GM12875 (cell line): Measurements from ENCODE around the gene RASA4B.
"Not testable (repeated sequence)": the region's sequence is repeated elsewhere in the genome, so short reads cannot be mapped to it uniquely, and the experiment has no call there.

ENCODE experiments used
- H3K4me3 ChIP-seq: one replicate; pipeline ENCODE4 v1.5.1; 2011; ENCODE audit warnings: low read depth, low read length, control low read depth
- CTCF ChIP-seq: IDR thresholded peaks from 2 replicates; pipeline ENCODE4 v1.5.1; 2011; ENCODE audit warnings: low read depth, mild to moderate bottlenecking, control low read depth, inconsistent platforms, low read length, moderate library complexity, borderline replicate concordance; ENCODE audit not compliant: insufficient read depth

Gene RASA4B

GRCh38 chr7:102463841-102464576, 53.6 kb downstream of the RASA4B start:
- TF ChIP-seq CTCF = no peak

DNA sequence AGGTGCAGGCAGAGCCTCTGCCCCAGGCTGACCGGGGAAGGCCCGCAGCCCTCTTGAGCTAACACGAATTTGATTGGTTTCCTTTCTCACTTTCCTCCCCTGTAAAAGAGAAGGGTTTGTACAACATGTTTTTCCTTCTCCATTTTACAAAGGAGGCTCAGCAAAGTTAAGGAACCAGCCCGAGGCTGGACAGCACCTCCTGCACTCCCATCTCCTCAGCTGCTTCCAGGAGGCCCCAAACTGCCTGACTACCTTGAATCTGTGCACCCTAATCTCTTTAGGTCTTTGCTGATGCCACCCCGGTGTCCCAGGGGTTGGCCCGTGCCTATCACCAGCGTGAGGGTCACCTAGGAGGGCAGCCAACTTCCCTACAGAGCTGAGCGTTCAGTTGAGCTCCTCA, 57.1 kb downstream of the RASA4B start:
- TF ChIP-seq CTCF = no peak

More at GRCh38 chr7:102463841-102464576, 53.6 kb downstream of the RASA4B start:
- peak overlapping the region; percentile 73 for H3K4me3 ChIP-seq

DNA sequence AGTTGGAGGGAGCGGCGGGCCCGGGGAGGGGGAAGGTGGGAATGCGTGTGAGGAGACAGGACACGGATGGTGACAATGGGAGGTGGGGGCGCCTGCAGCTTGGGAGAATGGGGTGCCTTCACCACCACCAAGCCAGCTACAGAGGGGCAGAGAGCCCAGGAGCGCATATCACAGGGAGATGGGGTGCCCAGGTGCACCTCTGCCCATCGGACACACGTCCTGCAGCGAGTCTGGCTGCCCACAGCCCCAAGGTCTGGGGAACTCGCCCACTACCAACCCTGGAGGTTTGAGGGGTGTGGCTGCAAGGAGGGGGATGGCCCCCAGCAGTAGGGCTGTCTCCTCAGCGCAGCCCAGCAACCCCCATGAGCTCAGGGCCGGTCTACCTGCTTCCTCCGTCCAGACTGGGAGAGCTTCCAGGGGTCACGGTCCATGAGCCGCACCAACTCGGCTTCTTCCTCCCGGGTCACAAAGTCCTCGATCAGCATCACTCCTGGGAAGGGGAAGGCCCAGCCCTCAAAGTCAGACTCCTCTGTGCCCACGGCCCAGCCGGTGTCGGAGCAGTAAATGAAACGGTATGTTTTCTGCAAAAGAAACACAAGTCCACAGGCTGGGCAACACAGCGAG, 58.2 kb downstream of the RASA4B start:
- no peak overlapping the region for H3K4me3 ChIP-seq

More for the DNA sequence above, 57.1 kb downstream of the RASA4B start:
- H3K4me3 ChIP-seq = no peak overlapping the region

GRCh38 chr7:102457352-102457924, 60.1 kb downstream of the RASA4B start:
- no peak overlapping the region for H3K4me3 ChIP-seq
- TF ChIP-seq CTCF = no peak

More for the DNA sequence above, 58.2 kb downstream of the RASA4B start:
- TF ChIP-seq CTCF = no peak

- no peak for TF ChIP-seq CTCF
- no peak overlapping the region for H3K4me3 ChIP-seq
Measured at GRCh38 chr7:102456327-102456726, 61.2 kb downstream of the RASA4B start.

GRCh38 chr7:102455596-102455995, 62.0 kb downstream of the RASA4B start:
- H3K4me3 ChIP-seq = no peak overlapping the region
- TF ChIP-seq CTCF = no peak

- H3K4me3 ChIP-seq = not testable (repeated sequence)
Measured at GRCh38 chr7:102454932-102455331, 62.6 kb downstream of the RASA4B start.
